Left cardiac atrium (tissue), 4 donors: ENCODE measurements around the gene TARS1. TPM values are rescaled to one million over a fixed set of nuclear protein-coding genes. Genes with fewer than 3 reads are reported as not detected.

Source experiments
- ATAC-seq, 2 donors: fragments of 200-7000 bp; cut with Tn5 transposase; one replicate each; pipeline ENCODE4 v1.9.1; 2020; ENCODE audit warnings: mild to moderate bottlenecking in 2 of 2, moderate library complexity in 2 of 2
- DNase-seq: peaks from one replicate; pipeline ENCODE4 v3.0.0-alpha.2; 2020
- intact Hi-C, 2 donors: fragments of 100-400 bp; cut with DNase I; formaldehyde crosslinking; loops; one replicate each; pipeline versions ENCODE4 v1.14.1 to v1.15.1; 2022 to 2023
- total RNA-seq, 2 donors: library from RNA; stranded (reverse); fragmentation: NEBNext Ultra II Directional; extraction: Animal tissue kit (Norgen Biotek cat#: 25700); gene quantifications; one replicate each; pipeline ENCODE4 v1.2.1, GENCODE V29; 2021
- donor health status: DM: no; HTN: yes; CAD: no.
- donor health status: DM: no; HTN: yes; CAD: no; lungs with severe emphysema.
- donor health status: DM: yes; HTN: yes; CAD: no.
- donor health status: Dilated cardiomyopathy.

The TARS1 gene
- total RNA-seq, 2 donors from 2014 or later: 57.3 to 86.0 TPM

DNA sequence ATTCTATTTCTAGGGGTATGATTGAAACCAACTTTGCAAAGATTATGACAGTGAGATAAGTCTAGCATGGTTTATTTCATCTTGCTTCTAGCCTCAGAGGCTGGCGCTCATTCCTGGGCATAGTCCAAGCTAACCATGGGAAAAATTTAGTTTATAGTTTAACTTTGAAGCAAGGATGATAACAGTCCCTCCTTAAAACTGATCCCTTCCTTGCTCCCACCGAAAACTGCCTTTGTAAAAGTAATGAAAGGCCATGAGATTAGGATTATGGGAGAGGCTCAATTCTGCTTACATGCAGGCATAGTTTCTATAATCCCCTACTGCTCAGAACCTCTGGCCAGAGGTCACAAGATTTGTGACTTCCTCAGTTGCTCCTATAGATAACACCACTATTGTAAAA, 75.7 kb downstream of the TARS1 start:
- DNase-seq (no peak), ATAC-seq (no peak)
- intact Hi-C loops: no loop called here
